ENCODE data around the gene MAP7D1.

MAP7D1 gene

DNA sequence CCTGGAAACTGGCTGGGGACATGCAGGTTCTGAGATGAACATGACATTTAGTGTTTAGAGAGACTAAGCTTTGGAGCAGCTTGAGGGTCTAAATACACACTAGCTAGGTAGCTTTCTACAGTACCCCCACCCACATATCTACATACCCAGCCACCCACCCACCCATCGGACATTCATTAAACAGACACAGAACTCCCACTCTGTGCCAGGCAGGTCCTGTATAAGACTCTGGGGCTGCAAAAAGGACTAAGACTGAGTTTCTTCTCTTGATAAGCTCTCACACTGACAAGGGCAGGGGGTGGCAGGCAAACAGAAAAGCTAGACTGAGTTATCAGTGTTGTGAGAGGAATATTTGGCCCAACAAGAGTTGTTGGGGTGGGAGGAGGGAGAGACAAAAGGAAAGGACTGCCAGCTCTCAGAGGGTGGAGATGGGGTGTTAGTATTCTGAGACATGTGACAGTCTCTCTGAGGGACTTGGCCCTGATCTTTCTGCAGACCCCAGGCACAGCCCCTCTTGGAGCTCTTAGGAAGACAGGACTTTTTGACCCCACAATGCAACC is 6.8 kb downstream of the MAP7D1 start:
- H3K27ac ChIP-seq, result no peak overlapping the region
- TF ChIP-seq ZFX (IDR thresholded peaks at IDR 0.05; ENCODE audit: borderline replicate concordance), result no peak
- TF ChIP-seq, protein P1, sequence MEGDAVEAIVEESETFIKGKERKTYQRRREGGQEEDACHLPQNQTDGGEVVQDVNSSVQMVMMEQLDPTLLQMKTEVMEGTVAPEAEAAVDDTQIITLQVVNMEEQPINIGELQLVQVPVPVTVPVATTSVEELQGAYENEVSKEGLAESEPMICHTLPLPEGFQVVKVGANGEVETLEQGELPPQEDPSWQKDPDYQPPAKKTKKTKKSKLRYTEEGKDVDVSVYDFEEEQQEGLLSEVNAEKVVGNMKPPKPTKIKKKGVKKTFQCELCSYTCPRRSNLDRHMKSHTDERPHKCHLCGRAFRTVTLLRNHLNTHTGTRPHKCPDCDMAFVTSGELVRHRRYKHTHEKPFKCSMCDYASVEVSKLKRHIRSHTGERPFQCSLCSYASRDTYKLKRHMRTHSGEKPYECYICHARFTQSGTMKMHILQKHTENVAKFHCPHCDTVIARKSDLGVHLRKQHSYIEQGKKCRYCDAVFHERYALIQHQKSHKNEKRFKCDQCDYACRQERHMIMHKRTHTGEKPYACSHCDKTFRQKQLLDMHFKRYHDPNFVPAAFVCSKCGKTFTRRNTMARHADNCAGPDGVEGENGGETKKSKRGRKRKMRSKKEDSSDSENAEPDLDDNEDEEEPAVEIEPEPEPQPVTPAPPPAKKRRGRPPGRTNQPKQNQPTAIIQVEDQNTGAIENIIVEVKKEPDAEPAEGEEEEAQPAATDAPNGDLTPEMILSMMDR (IDR thresholded peaks at IDR 0.05), result no peak

DNA sequence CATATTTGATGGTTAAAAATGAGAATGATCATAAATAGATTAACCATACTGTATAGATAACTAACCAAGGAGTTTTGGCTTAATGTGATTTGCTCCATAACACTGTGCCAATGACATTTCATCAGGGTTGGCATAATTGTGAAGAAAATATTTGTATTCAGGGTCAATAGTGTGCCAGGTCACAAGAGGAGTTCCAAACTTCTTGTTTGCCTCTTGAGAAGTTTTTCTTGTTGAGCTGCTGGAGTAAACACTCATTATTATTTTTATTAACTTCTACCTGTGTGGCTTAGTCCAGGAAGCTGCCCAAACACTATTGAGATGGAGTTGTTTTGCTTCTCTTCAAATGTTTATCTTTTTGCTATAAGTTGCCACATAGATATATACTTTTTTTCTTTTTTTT is 7.5 kb downstream of the MAP7D1 start:
- TF ChIP-seq, protein P1 (IDR thresholded peaks at IDR 0.05), result no peak
- TF ChIP-seq ZFX (IDR thresholded peaks at IDR 0.05; ENCODE audit: borderline replicate concordance), result no peak
- no peak overlapping the region for H3K27ac ChIP-seq

DNA sequence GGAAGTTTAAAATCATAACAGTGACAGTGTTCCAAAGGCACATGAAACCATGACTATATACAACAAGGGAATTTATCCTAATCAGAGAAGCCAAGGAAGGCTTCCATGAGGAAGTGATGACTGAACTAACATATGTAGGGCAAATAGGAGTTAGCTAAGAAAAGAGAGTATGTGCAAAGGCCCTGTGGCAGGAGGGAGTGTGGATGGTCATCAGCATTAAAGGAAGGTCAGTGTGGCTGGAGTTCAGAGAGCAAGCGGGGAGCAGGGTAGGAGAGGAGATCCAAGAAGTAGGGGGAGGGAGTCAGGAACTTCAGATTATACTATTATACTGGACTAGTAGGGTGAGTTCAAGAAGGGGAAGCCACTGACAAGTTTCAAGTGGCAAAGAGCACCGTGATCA is 8.4 kb downstream of the MAP7D1 start:
- TF ChIP-seq ZFX (IDR thresholded peaks at IDR 0.05; ENCODE audit: borderline replicate concordance), result no peak
- TF ChIP-seq, protein P1 (IDR thresholded peaks at IDR 0.05), result no peak
- H3K27ac ChIP-seq, result no peak overlapping the region

DNA sequence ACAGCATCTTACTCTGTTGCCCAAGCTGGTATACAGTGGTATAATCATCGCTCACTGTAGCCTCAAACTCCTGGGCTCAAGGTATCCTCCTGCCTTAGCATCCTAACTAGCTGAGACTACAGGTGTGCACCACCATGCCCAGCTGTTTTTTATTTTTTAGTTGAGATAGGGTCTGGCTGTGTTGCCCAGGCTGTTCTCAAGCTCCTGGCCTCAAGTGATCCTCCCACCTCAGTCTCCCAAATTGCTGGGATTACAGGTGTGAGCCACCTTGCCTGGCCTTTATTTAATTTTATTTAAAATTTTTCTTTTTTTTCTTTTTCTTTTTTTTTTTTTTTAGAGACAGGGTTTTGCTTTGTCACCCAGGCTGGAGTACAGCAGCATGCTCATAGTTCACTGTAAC is 9.2 kb downstream of the MAP7D1 start:
- H3K27ac ChIP-seq, result no peak overlapping the region
- no peak for TF ChIP-seq ZFX (IDR thresholded peaks at IDR 0.05; ENCODE audit: borderline replicate concordance)
- TF ChIP-seq, protein P1 (IDR thresholded peaks at IDR 0.05), result no peak

DNA sequence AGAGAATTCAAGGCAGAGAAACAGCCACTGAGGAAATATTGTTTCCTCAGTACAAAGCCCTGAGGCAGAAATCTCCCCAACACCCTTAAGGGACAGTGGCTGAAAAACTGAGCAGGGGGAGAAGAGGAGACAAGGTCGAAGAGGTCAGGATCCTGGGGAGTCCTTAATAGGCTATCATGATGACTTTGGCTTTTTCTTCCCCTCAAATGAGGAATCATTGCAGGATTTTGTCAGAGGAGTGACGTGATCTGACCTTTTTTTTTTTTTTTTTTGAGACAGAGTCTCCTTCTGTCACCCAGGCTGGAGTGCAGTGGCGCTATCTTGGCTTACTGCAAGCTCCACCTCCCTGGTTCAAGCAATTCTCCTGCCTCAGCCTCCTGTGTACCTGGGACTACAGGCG is 10.2 kb downstream of the MAP7D1 start:
- H3K27ac ChIP-seq, result no peak overlapping the region

DNA sequence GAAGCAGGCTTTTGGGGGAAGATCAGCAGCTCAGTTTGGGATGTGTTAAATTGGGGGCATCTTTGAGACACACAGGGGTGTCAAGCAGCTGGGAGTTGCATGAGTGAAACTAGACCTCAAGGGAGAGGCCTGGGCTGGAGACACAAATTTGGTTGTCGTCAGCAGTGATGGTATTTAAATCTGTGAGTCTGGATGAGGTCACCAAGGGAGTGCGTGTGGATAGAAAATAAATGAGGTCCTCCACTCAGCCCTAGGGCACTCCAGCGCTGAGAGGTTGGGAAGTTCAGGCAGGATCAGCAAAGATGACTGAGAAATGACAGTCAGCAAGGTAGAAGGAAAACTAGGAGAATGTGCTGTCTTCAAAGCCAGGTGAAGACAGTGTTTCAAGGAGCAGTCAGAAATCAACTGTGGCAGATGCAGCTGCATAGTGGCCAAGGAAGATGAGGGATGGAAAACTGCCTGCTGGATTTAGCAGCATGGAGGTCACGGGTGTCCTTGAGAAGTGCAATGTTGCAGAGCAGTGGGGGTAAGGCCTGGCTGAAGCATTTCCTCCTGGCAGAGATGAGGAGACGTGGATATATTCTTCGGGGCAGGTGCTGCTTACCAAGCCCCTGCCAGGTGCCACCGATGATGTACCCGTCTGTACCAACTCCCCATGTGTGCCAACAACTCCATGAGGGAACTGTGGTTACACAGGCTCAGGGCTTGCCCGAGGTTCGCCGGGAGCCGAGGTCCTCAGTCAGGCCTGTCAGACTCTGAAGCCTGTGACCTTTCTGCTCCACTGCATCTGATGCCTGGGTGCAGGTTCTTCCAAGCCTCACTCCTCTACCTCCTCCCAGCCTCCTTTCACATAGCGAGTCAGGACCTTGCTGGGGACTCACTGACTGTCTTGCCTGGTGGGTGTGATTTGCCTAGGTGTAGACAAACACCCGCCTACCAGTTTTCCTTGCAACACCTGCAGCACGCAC is 11.3 kb downstream of the MAP7D1 start:
- no peak for TF ChIP-seq ZFX (IDR thresholded peaks at IDR 0.05; ENCODE audit: borderline replicate concordance)
- TF ChIP-seq, protein P1 (IDR thresholded peaks at IDR 0.05), result no peak
- no peak overlapping the region for H3K27ac ChIP-seq

More for the DNA sequence above, 10.2 kb downstream of the MAP7D1 start:
- no peak for TF ChIP-seq ZFX (IDR thresholded peaks at IDR 0.05; ENCODE audit: borderline replicate concordance)
- TF ChIP-seq, protein P1 (IDR thresholded peaks at IDR 0.05), result no peak

DNA sequence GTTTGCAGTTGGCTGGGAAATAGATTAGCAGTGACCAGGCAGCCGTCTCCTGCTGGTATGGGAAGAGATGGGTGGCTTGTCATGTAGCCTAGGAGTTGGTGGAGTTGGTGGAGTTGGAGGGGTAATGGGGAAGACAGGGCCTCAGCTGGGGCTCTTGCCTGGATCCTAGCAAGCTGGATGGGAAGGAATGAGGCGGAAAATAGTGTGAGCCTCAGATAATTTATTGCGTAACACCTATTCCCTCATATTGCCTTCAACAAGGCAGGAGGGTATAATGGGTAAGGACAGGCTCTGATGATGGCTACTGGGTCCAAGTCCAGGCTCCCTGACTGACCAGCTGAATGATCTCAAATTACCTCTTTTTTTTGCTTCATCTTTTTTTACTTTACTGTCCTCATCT is 12.6 kb downstream of the MAP7D1 start:
- no peak overlapping the region for H3K27ac ChIP-seq
- TF ChIP-seq ZFX (IDR thresholded peaks at IDR 0.05; ENCODE audit: borderline replicate concordance), result no peak
- TF ChIP-seq, protein P1 (IDR thresholded peaks at IDR 0.05), result no peak
